Stromal cell of bone marrow (primary cell): Measurements from ENCODE around the gene IFT81.
A peak's percentile ranks its signal among the peaks of the same experiment; 100 is the strongest.

ENCODE experiments used
- DNase-seq: peaks from one replicate; pipeline ENCODE4 v3.0.0-alpha.2; 2012; ENCODE audit warnings: low read depth

IFT81 gene

GRCh38 chr12:110159671-110160245 lies 35.6 kb downstream of the IFT81 start:
- no peak for DNase-seq

- DNase-seq = no peak
Measured at GRCh38 chr12:110165540-110166159, 41.5 kb downstream of the IFT81 start.

GRCh38 chr12:110168732-110169455 lies 44.7 kb downstream of the IFT81 start:
- no peak for DNase-seq

GRCh38 chr12:110170535-110171185 lies 46.5 kb downstream of the IFT81 start:
- no peak for DNase-seq

GRCh38 chr12:110171186-110171538 lies 47.0 kb downstream of the IFT81 start:
- no peak for DNase-seq

- no peak for DNase-seq
Measured at GRCh38 chr12:110171636-110172035, 47.5 kb downstream of the IFT81 start.

GRCh38 chr12:110174373-110174996 lies 50.3 kb downstream of the IFT81 start:
- no peak for DNase-seq

GRCh38 chr12:110175201-110175600 lies 51.0 kb downstream of the IFT81 start:
- no peak for DNase-seq

- peak; percentile 35 for DNase-seq
Measured at GRCh38 chr12:110176745-110177144, 52.6 kb downstream of the IFT81 start.

- DNase-seq = peak; percentile 48
Measured at GRCh38 chr12:110179291-110179690, 55.1 kb downstream of the IFT81 start.

- DNase-seq = peak; percentile 43
Measured at GRCh38 chr12:110180591-110181005, 56.4 kb downstream of the IFT81 start.

- DNase-seq = no peak
Measured at GRCh38 chr12:110182281-110182680, 58.1 kb downstream of the IFT81 start.

- no peak for DNase-seq
Measured at GRCh38 chr12:110183386-110183785, 59.2 kb downstream of the IFT81 start.

GRCh38 chr12:110185626-110186025 lies 61.5 kb downstream of the IFT81 start:
- DNase-seq = no peak

GRCh38 chr12:110186059-110186458 lies 61.9 kb downstream of the IFT81 start:
- DNase-seq = no peak

GRCh38 chr12:110193196-110193595 lies 69.0 kb downstream of the IFT81 start:
- no peak for DNase-seq

- no peak for DNase-seq
Measured at GRCh38 chr12:110197003-110197402, 72.8 kb downstream of the IFT81 start.

GRCh38 chr12:110198386-110198785 lies 74.2 kb downstream of the IFT81 start:
- DNase-seq = no peak

GRCh38 chr12:110199339-110200123 lies 75.4 kb downstream of the IFT81 start:
- DNase-seq = peak; percentile 60

GRCh38 chr12:110200124-110200417 lies 75.9 kb downstream of the IFT81 start:
- DNase-seq = no peak

GRCh38 chr12:110201995-110202394 lies 77.8 kb downstream of the IFT81 start:
- DNase-seq = no peak

GRCh38 chr12:110203546-110203945 lies 79.4 kb downstream of the IFT81 start:
- DNase-seq = no peak
